Measurements from ENCODE around the gene NR1I2. TPM values are rescaled to one million over a fixed set of nuclear protein-coding genes. Genes with fewer than 3 reads are reported as not detected.

NR1I2 gene
- 0.11 TPM in 2 replicates for total RNA-seq

DNA sequence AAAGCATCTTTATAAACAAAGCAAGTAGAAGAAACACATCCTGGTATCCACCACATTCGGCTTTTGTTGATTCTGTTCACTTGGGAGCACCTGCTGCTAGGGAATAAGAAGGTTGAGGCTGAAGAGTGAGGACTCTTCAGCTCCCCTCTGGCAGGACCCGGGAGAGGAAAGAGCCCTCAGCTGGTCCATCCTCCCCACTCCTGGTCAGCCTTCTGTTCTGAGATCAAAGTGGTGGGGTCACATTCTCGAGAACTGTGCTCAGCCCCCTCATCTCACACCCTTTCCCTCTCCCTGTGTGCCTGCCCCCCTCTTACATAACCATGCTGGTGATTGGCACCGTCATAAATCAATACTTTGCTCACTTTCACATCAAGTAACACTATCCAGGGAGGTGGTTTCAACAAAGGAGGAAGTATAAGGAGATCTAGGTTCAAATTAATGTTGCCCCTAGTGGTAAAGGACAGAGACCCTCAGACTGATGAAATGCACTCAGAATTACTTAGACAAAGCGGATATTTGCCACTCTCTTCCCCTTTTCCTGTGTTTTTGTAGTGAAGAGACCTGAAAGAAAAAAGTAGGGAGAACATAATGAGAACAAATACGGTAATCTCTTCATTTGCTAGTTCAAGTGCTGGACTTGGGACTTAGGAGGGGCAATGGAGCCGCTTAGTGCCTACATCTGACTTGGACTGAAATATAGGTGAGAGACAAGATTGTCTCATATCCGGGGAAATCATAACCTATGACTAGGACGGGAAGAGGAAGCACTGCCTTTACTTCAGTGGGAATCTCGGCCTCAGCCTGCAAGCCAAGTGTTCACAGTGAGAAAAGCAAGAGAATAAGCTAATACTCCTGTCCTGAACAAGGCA lies at the start of gene NR1I2:
Gene NR1I2, plus strand, starts transcription at position 772 of the 869 bp plus-strand sequence.
- H3K27ac Mint-ChIP-seq, result no peak within 1 kb of the TSS
- no peaks in the 10 kb centered on the region for H3K36me3 Mint-ChIP-seq (ENCODE audit: low read depth)
- H3K4me1 Mint-ChIP-seq (ENCODE audit: low read depth), result peaks cover 6% of the 10 kb centered on the region
- no peak within 1 kb of the TSS for H3K4me3 Mint-ChIP-seq (ENCODE audit: low read depth)
- intact Hi-C loops (cut with micrococcal nuclease), result no loop called here
- no peaks in the 10 kb centered on the region for H3K9me3 Mint-ChIP-seq
- no peak for DNase-seq (ENCODE audit: low spot score)
- peaks cover 2% of the 10 kb centered on the region for H3K27me3 Mint-ChIP-seq (ENCODE audit: low read depth)

DNA sequence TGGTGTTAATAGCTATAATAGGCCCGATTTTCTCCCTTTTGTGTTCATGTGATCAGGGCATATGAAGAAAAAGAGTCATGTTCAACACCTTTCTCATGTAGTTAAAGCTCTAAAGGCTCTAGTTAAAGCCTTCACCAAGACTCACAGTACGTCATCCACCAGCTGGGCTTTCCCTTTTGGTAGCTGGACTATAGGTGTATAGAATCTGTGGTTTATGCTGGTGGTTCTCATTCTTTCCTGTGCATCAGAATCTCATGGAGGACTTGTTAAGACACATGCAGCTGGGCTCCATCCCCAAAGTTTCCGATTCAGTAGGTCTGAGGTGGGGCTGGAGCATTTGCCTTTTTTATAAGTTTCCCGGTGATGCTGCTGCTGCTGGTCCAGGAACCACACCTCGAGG lies 48.1 kb upstream of the NR1I2 start:
- no peak for DNase-seq (ENCODE audit: low spot score)
- no peak overlapping the region for H3K4me3 Mint-ChIP-seq (ENCODE audit: low read depth)
- peaks cover 3% of the 10 kb centered on the region for H3K27me3 Mint-ChIP-seq (ENCODE audit: low read depth)
- intact Hi-C loops (cut with micrococcal nuclease), result no loop called here
- H3K27ac Mint-ChIP-seq, result no peak overlapping the region
- H3K4me1 Mint-ChIP-seq (ENCODE audit: low read depth), result no peaks in the 10 kb centered on the region
- no peaks in the 10 kb centered on the region for H3K9me3 Mint-ChIP-seq
- H3K36me3 Mint-ChIP-seq (ENCODE audit: low read depth), result no peaks in the 10 kb centered on the region

DNA sequence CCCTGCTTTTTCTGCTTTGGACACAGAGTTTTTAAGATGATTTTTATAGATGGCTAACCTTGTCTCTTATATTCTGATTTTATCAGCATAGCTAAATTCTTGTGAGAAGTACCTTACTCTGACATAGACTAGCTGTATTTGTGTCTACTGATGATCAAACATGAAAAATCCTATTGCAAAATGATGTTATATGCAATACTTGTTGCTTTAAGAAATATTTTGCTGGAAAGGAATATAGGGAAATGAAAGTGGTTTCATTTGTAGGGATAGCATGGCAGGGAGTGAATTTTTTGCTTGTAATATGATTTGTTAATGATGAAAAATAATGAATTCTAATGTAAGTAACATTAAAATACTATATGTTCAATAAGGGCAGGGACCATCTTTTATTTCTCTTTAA lies 43.2 kb upstream of the NR1I2 start:
- H3K27me3 Mint-ChIP-seq (ENCODE audit: low read depth), result peaks cover 10% of the 10 kb centered on the region
- DNase-seq (ENCODE audit: low spot score), result no peak
- H3K4me1 Mint-ChIP-seq (ENCODE audit: low read depth), result peaks cover 2% of the 10 kb centered on the region
- no peak overlapping the region for H3K27ac Mint-ChIP-seq
- intact Hi-C loops (cut with micrococcal nuclease), result no loop called here
- H3K36me3 Mint-ChIP-seq (ENCODE audit: low read depth), result no peaks in the 10 kb centered on the region
- no peaks in the 10 kb centered on the region for H3K9me3 Mint-ChIP-seq
- H3K4me3 Mint-ChIP-seq (ENCODE audit: low read depth), result no peak overlapping the region

DNA sequence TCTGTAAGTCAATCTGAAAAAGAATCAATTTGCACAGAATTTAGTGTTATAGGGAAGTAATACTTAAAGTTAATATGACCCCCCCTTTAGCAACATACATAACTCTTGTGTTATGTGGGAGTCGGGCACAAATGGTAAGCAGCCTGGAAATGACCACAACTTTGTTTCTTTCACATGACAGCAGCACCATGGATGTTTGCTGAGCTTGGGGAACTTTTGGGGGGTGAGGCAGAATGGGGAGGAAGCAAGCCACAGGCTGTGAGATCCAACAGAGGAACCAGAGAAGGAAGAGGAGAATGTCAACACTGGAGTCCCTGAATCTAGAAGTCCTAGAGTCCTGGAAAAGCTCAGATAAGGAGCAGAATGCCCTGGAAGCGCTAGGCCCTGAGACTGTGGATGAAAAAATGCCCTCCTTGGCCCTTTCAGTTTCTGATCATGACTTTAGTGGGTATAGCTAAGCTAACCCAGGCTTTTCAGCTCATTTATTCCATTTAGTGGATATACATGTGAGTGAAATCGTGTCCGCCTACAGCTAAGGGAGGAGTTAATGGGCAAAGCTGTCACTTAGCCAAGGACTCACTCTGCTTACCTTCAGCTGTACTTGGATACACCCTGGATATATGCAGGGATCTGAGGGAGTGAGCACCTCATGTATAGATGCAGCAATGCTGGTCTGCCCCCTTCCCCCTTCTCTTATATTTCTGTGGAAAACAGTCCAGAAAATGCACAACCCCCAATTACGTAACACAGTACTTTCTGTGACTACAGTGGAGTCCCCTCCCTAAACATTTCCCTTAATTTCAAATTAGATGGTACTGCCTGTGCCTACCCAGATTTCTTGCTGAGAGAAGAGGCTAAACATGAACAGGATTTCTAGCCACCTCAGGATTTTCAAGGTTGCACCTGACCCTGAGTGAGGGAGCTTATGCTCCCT lies 40.0 kb upstream of the NR1I2 start:
- Mint-ChIP-seq H3K9me3 (no peaks in the 10 kb centered on the region), H3K4me3 (ENCODE audit: low read depth) (no peak overlapping the region), H3K36me3 (ENCODE audit: low read depth) (no peaks in the 10 kb centered on the region), H3K27ac (no peak overlapping the region), H3K27me3 (ENCODE audit: low read depth) (peaks cover 13% of the 10 kb centered on the region), H3K4me1 (ENCODE audit: low read depth) (peaks cover 2% of the 10 kb centered on the region)
- intact Hi-C loops (cut with micrococcal nuclease), result no loop called here
- DNase-seq (ENCODE audit: low spot score), result no peak

DNA sequence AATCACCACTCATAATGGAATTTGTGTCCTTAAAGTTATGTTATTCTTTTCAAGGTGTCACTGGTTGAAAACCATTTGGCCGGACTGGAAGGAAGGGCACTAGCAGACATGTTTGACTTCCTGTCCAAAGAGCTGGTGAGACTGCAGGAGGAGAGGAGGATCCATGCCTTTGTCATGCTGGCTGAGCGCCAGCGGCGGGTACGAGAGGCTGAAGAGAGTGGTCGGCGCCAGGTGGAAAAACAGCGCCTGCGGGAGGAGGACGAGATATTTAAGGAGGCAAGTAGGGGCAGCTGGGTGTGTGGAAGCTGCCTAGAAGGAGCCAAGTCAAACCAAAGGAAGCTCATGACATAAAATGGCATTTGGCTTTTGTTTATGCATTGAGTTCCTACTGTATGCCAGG lies 38.0 kb upstream of the NR1I2 start:
- Mint-ChIP-seq H3K27me3 (ENCODE audit: low read depth) (peaks cover 23% of the 10 kb centered on the region), H3K36me3 (ENCODE audit: low read depth) (no peaks in the 10 kb centered on the region), H3K9me3 (no peaks in the 10 kb centered on the region), H3K4me3 (ENCODE audit: low read depth) (no peak overlapping the region), H3K4me1 (ENCODE audit: low read depth) (peaks cover 2% of the 10 kb centered on the region), H3K27ac (no peak overlapping the region)
- DNase-seq (ENCODE audit: low spot score), result no peak
- intact Hi-C loops (cut with micrococcal nuclease), result no loop called here

DNA sequence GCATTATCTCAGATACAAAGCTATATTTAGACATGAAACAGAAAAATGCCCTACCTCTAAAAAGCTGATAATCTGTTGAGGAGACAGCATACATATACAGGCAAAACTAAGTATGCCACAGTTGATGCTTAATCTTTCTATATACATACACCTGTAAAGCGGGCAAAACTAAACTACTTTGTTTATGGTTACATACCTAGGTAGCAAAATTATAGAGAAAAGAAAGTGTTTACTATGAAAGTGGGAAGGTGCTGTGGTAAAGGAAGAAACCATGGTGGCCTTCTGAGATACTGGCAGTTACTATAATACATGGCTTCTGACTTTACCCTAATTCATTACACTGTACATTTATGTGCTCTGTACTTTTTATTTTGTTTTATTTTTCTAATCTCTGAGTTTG lies 36.0 kb upstream of the NR1I2 start:
- peaks cover 24% of the 10 kb centered on the region for H3K27me3 Mint-ChIP-seq (ENCODE audit: low read depth)
- no peak overlapping the region for H3K27ac Mint-ChIP-seq
- H3K36me3 Mint-ChIP-seq (ENCODE audit: low read depth), result no peaks in the 10 kb centered on the region
- peaks cover 2% of the 10 kb centered on the region for H3K4me1 Mint-ChIP-seq (ENCODE audit: low read depth)
- no peak overlapping the region for H3K4me3 Mint-ChIP-seq (ENCODE audit: low read depth)
- DNase-seq (ENCODE audit: low spot score), result no peak
- H3K9me3 Mint-ChIP-seq, result no peaks in the 10 kb centered on the region
- intact Hi-C loops (cut with micrococcal nuclease), result no loop called here

DNA sequence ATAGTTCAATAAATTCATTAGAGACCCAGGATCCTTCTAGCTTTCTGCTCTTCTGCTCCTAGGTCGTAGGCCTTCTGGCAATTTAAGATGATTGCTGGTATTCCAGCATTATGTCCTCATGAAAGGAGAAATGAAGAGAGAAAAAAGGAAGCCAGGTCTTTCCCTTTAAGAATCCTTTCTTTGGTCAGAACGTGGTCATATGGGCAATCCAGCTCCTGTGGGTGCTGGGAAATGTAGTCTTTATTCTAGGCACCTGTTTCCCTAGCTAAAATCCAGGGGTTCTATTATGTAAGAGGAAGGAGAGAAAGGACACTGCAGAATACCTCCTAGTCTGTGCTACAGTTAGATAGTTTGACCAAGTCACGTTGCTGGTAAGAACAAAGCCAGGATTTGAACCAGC lies 35.5 kb upstream of the NR1I2 start:
- Mint-ChIP-seq H3K27ac (no peak overlapping the region), H3K9me3 (no peaks in the 10 kb centered on the region), H3K4me1 (ENCODE audit: low read depth) (peaks cover 2% of the 10 kb centered on the region), H3K4me3 (ENCODE audit: low read depth) (no peak overlapping the region), H3K27me3 (ENCODE audit: low read depth) (peaks cover 24% of the 10 kb centered on the region), H3K36me3 (ENCODE audit: low read depth) (no peaks in the 10 kb centered on the region)
- intact Hi-C loops (cut with micrococcal nuclease), result no loop called here
- no peak for DNase-seq (ENCODE audit: low spot score)

DNA sequence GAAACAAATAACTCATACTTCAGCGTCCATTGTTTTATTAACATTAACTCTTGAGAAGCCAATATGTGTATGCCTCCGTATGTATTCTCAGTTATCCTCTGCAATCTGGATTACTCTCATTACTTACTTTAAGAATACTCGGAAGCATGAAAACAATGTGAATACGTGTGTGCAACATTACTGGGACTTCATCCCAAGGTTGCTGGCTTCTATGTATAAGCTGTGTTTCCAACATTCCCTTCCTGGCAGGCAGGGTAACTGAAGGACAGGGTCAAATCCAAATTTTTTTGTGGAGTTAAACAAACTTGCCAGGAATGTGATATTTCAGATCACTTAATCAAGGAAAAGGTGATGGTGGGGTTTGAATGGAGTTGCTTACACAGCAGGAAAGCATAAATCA lies 34.5 kb upstream of the NR1I2 start:
- Mint-ChIP-seq H3K36me3 (ENCODE audit: low read depth) (no peaks in the 10 kb centered on the region), H3K9me3 (no peaks in the 10 kb centered on the region), H3K27ac (no peak overlapping the region), H3K4me1 (ENCODE audit: low read depth) (peaks cover 2% of the 10 kb centered on the region), H3K27me3 (ENCODE audit: low read depth) (peaks cover 25% of the 10 kb centered on the region), H3K4me3 (ENCODE audit: low read depth) (no peak overlapping the region)
- intact Hi-C loops (cut with micrococcal nuclease), result no loop called here
- no peak for DNase-seq (ENCODE audit: low spot score)

DNA sequence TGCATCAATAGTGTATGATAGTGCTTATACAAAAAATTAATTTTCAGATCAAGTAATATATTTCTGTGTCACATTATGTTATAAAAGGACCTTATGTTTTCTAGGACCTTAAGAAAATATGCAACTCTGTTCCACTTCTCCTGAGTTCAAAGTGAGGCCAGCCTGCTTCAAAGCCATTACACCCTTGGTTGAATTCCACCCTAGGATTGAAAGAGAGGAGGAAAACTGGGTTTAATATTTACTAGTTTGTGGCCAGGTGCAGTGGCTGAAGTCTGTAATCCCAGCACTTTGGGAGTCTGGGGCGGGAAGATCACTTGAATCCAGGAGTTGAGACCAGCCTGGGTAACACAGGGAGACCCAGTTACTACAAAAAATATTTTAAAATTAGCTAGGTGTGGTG lies 32.9 kb upstream of the NR1I2 start:
- intact Hi-C loops (cut with micrococcal nuclease), result no loop called here
- no peak overlapping the region for H3K27ac Mint-ChIP-seq
- DNase-seq (ENCODE audit: low spot score), result no peak
- peaks cover 25% of the 10 kb centered on the region for H3K27me3 Mint-ChIP-seq (ENCODE audit: low read depth)
- no peaks in the 10 kb centered on the region for H3K9me3 Mint-ChIP-seq
- no peaks in the 10 kb centered on the region for H3K36me3 Mint-ChIP-seq (ENCODE audit: low read depth)
- H3K4me3 Mint-ChIP-seq (ENCODE audit: low read depth), result no peak overlapping the region
- no peaks in the 10 kb centered on the region for H3K4me1 Mint-ChIP-seq (ENCODE audit: low read depth)

DNA sequence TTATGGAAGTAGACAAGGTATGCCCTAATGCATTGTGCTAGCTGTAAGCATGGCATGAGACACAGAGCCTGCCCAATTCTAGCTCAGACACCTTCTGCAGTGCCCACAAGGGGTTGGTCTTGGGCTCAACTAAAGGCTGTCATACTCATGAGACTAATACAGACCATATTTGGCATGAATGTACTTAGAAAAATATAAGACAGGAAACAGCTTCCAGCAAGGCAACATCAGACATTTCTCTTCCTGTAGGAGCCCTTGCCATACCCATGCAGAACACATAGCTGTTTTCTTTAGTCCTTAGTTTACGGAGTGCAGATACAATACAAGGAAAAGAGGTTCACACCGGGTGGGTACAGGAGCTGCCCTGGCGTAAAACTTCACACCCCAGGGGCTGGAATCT lies 30.5 kb upstream of the NR1I2 start:
- no peaks in the 10 kb centered on the region for H3K4me1 Mint-ChIP-seq (ENCODE audit: low read depth)
- DNase-seq (ENCODE audit: low spot score), result no peak
- H3K4me3 Mint-ChIP-seq (ENCODE audit: low read depth), result no peak overlapping the region
- H3K27me3 Mint-ChIP-seq (ENCODE audit: low read depth), result peaks cover 32% of the 10 kb centered on the region
- no peak overlapping the region for H3K27ac Mint-ChIP-seq
- H3K9me3 Mint-ChIP-seq, result no peaks in the 10 kb centered on the region
- H3K36me3 Mint-ChIP-seq (ENCODE audit: low read depth), result no peaks in the 10 kb centered on the region
- intact Hi-C loops (cut with micrococcal nuclease), result no loop called here

DNA sequence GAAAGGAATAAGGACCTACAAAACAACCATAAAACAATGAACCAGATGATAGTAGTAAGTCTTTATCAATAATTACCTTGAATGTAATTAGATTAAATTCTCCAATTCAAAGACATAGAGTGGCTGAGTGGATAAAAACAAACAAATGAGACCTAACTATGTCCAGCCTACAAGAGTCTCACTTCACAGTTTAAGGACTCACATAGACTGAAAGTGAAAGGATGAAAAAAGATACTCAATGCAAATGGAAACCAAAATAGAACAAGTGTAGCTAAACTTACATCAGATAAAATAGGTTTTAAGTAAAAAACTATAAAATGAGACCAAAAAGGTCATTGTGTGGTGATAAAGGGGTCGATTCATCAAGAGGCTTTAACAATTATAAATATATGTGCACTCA lies 21.9 kb upstream of the NR1I2 start:
- H3K27me3 Mint-ChIP-seq (ENCODE audit: low read depth), result peaks cover 31% of the 10 kb centered on the region
- H3K4me3 Mint-ChIP-seq (ENCODE audit: low read depth), result no peak overlapping the region

DNA sequence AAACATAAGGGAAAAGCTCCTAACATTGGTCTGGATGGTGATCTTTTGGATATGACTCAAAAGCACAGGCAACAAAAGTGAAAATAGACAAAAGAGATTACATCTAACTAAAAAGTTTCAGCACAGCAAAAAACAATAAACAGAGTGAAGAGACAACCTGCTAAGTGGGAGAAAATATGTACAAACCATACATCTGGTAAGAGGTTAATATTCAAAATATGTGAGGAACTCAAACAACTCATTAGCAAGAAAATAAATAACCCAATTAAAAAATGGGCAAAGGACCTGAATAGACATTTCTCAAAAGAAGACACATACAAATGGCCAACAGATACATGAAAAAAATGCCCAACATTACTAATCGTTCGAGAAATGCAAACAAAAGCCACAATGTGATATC lies 19.0 kb upstream of the NR1I2 start:
- H3K27me3 Mint-ChIP-seq (ENCODE audit: low read depth), result peaks cover 34% of the 10 kb centered on the region
- H3K4me3 Mint-ChIP-seq (ENCODE audit: low read depth), result no peak overlapping the region
- intact Hi-C loops (cut with micrococcal nuclease), result no loop called here
- H3K36me3 Mint-ChIP-seq (ENCODE audit: low read depth), result no peaks in the 10 kb centered on the region
- H3K9me3 Mint-ChIP-seq, result peaks cover 6% of the 10 kb centered on the region
- no peak for DNase-seq (ENCODE audit: low spot score)
- H3K27ac Mint-ChIP-seq, result no peak overlapping the region
- H3K4me1 Mint-ChIP-seq (ENCODE audit: low read depth), result peaks cover 5% of the 10 kb centered on the region

More for the DNA sequence above, 21.9 kb upstream of the NR1I2 start:
- Mint-ChIP-seq H3K9me3 (peaks cover 6% of the 10 kb centered on the region), H3K4me1 (ENCODE audit: low read depth) (peaks cover 5% of the 10 kb centered on the region), H3K36me3 (ENCODE audit: low read depth) (no peaks in the 10 kb centered on the region), H3K27ac (no peak overlapping the region)
- intact Hi-C loops (cut with micrococcal nuclease), result no loop called here
- DNase-seq (ENCODE audit: low spot score), result no peak

DNA sequence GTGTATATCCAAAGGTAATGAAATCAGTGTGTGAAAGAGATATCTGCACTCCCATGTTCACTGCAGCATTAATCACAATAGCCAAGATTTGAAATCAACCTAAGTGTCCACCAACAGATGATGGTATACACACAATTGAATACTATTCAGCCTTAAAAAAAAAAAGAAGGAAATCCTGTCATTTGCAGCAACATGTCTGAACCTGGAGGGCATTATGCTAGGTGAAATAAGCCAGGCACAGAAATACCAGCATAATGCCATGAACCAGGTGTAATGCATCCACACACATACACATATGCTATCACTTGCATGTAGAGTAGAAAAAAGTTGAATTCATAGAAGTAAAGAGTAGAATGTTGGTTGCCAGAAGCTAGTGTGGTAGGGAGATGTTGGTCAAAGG lies 18.4 kb upstream of the NR1I2 start:
- no peak for DNase-seq (ENCODE audit: low spot score)
- Mint-ChIP-seq H3K4me3 (ENCODE audit: low read depth) (no peak overlapping the region), H3K27me3 (ENCODE audit: low read depth) (peaks cover 32% of the 10 kb centered on the region), H3K27ac (no peak overlapping the region), H3K4me1 (ENCODE audit: low read depth) (peaks cover 5% of the 10 kb centered on the region), H3K36me3 (ENCODE audit: low read depth) (no peaks in the 10 kb centered on the region), H3K9me3 (peaks cover 6% of the 10 kb centered on the region)
- intact Hi-C loops (cut with micrococcal nuclease), result no loop called here
